Measurements from ENCODE around the gene SH3BP4. TPM values are rescaled to one million over a fixed set of nuclear protein-coding genes. Genes with fewer than 3 reads are reported as not detected.
"Not testable (repeated sequence)": the region's sequence is repeated elsewhere in the genome, so short reads cannot be mapped to it uniquely, and the experiment has no call there.

The SH3BP4 gene
- total RNA-seq, 1 donor from 2014 or later = 37.1 TPM

- TF ChIP-seq CTCF (conservative IDR thresholded peaks at IDR 0.05) = no peak
- peak overlapping the region; percentile 35 for H3K4me3 Mint-ChIP-seq
- peak; percentile 42 for DNase-seq (ENCODE audit: low read depth, low spot score)
- H3K4me1 Mint-ChIP-seq = peaks cover 47% of the 10 kb centered on the region
- H3K9me3 Mint-ChIP-seq = peaks cover 6% of the 10 kb centered on the region
- H3K27me3 Mint-ChIP-seq (ENCODE audit: low read depth) = no peaks in the 10 kb centered on the region
- peak overlapping the region; percentile 32 for H3K27ac Mint-ChIP-seq (ENCODE audit: unreplicated experiment)
- H3K36me3 Mint-ChIP-seq (ENCODE audit: low read depth) = peaks cover 28% of the 10 kb centered on the region
Observed at GRCh38 chr2:235011607-235011928, 59.8 kb downstream of the SH3BP4 start.

DNA sequence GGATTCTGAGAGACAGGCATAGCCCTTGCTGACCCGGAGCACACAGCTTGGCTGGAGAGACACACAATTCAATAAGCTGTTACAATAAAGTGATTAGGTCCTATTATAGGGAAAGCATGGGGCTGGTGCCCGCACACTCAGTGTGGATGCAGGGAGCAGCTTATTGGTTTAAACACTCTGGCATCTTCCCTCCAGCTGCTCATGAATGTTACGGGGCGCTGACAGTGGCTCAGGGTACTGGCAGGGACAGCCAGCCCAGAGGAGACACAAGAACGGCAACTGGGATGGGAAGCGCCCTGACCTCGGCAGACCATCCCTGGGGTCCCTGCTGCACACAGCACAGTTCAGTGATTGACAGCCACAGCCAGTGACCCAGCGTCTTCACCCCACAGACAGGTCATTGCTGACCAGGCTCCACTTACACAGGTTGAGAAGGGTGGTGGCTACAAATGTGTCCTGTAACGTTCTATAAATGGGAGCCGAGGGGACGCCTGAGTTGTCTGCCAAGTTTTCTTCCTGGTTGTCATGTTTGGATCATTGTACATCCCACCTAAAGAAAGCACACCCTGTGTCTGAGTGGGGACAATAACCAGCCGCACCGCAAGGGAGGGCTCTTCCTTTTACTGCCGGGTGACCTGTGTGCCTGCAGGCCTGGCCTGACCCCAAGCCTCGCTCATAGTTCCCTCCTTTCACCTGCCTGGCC is 60.3 kb downstream of the SH3BP4 start:
- Mint-ChIP-seq H3K4me1 (peaks cover 44% of the 10 kb centered on the region), H3K4me3 (peak overlapping the region; percentile 35), H3K27ac (ENCODE audit: unreplicated experiment) (peak overlapping the region; percentile 32), H3K36me3 (ENCODE audit: low read depth) (peaks cover 28% of the 10 kb centered on the region), H3K9me3 (peaks cover 8% of the 10 kb centered on the region), H3K27me3 (ENCODE audit: low read depth) (no peaks in the 10 kb centered on the region)
- no peak for TF ChIP-seq CTCF (conservative IDR thresholded peaks at IDR 0.05)
- DNase-seq (ENCODE audit: low read depth, low spot score) = no peak

GRCh38 chr2:235017441-235017840 is 65.6 kb downstream of the SH3BP4 start:
- Mint-ChIP-seq H3K4me1 (peaks cover 12% of the 10 kb centered on the region), H3K27ac (ENCODE audit: unreplicated experiment) (no peak overlapping the region), H3K4me3 (no peak overlapping the region), H3K36me3 (ENCODE audit: low read depth) (peaks cover 22% of the 10 kb centered on the region), H3K27me3 (ENCODE audit: low read depth) (no peaks in the 10 kb centered on the region), H3K9me3 (peaks cover 11% of the 10 kb centered on the region)
- TF ChIP-seq CTCF (conservative IDR thresholded peaks at IDR 0.05) = no peak
- DNase-seq (ENCODE audit: low read depth, low spot score) = no peak

DNA sequence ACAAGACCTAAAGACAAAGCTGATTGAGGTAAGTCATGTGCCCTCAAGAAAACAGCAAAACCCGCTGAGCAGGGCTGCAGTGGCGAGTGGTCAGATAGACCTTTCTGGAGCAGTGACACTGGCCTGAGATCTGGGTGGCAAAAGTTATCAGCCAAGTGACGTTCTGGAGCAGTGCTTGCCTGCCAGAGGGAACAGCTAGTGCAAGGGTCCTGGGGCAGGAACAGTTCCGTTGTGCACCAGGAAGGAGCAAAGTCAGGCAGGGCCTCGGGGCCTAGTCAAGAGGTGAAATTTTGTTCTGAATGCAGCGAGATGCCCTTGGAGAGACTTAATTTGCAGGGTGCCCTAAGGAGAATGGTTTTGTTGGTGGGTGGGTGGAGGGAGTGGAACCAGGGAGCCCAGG is 67.0 kb downstream of the SH3BP4 start:
- Mint-ChIP-seq H3K27ac (ENCODE audit: unreplicated experiment) (no peak overlapping the region), H3K36me3 (ENCODE audit: low read depth) (peaks cover 22% of the 10 kb centered on the region), H3K27me3 (ENCODE audit: low read depth) (no peaks in the 10 kb centered on the region), H3K4me1 (peaks cover 5% of the 10 kb centered on the region), H3K4me3 (no peak overlapping the region), H3K9me3 (peaks cover 11% of the 10 kb centered on the region)
- DNase-seq (ENCODE audit: low read depth, low spot score) = no peak
- TF ChIP-seq CTCF (conservative IDR thresholded peaks at IDR 0.05) = no peak

- Mint-ChIP-seq H3K4me1 (peaks cover 18% of the 10 kb centered on the region), H3K36me3 (ENCODE audit: low read depth) (peaks cover 16% of the 10 kb centered on the region), H3K9me3 (peaks cover 11% of the 10 kb centered on the region)
- DNase-seq (ENCODE audit: low read depth, low spot score); H3K27ac Mint-ChIP-seq (ENCODE audit: unreplicated experiment); H3K27me3 Mint-ChIP-seq (ENCODE audit: low read depth); H3K4me3 Mint-ChIP-seq: not testable (repeated sequence)
Observed at GRCh38 chr2:235020141-235020540, 68.3 kb downstream of the SH3BP4 start.

- Mint-ChIP-seq H3K4me1 (peaks cover 28% of the 10 kb centered on the region), H3K9me3 (peaks cover 4% of the 10 kb centered on the region), H3K36me3 (ENCODE audit: low read depth) (peaks cover 8% of the 10 kb centered on the region), H3K27me3 (ENCODE audit: low read depth) (peaks cover 2% of the 10 kb centered on the region), H3K27ac (ENCODE audit: unreplicated experiment) (no peak overlapping the region), H3K4me3 (no peak overlapping the region)
- no peak for DNase-seq (ENCODE audit: low read depth, low spot score)
- no peak for TF ChIP-seq CTCF (conservative IDR thresholded peaks at IDR 0.05)
Observed at GRCh38 chr2:235021752-235022151, 69.9 kb downstream of the SH3BP4 start.

All from neural crest cell (in vitro differentiated cells).